ENCODE measurements around the gene KRT8. TPM values are rescaled to one million over a fixed set of nuclear protein-coding genes. Genes with fewer than 3 reads are reported as not detected.
"Not testable (repeated sequence)": the region's sequence is repeated elsewhere in the genome, so short reads cannot be mapped to it uniquely, and the experiment has no call there.

Gene KRT8
- total RNA-seq, 1 experiment from 2014 or later = 3.5 TPM

DNA sequence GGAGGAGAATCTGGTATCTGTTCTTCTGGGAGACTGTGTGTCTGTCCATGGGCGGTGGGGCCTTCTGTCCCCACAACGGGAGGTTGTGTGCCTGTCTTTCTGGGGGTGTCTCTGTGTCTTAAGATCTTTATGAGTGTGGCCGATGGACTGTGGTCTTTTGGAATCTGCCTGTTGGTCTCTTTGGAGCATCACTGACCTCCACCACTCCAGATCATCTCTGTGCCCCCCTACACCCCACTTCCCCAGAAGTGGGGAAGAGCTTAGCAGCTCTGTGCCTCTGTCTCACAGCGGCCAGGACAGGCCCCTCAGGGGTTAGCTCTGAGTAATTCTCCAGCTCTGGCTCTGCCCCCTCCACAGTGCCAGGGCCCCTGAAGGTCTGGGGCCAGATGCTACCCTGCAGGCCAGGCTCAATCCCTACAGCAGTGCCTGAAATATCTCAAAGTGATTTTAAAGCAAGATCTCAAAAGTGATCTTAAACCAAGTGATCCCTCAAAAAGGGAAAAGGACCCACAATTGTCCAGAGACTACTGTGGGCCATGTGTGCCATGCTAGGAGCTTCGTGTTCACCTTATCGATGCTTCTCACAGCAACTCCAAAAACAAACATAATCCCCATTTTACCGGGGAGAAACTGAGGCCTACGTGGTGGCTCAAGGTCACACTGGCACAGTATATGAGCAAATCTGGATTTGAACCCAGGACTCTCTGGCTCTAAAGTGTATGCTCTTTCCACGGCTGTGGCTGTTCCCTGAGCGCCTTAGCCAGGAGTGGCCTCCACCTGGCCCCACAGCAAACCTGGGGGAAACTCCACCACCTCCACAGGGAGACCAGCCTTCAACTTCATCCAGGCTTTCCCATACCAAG, 30.1 kb downstream of the KRT8 start:
- DNase-seq (ENCODE audit: low read depth) = no peak

GRCh38 chr12:52873832-52874572, 30.9 kb downstream of the KRT8 start:
- peak; percentile 95 for DNase-seq (ENCODE audit: low read depth)

DNA sequence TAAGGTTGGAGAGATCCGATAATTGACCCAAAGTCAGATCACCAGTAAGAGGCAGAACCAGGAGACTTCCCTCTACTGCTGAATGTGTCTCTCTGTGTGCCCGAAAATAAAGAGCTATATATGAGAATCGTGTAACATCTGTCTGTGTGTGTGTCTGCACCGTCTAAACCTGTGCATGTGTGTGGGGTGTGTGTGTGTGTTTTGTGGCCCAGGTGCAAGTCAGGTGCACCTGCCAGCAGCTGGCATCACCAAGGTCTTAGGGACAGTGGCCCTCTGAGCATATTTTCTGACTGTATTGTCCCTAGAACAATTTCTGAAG, 31.4 kb downstream of the KRT8 start:
- no peak for DNase-seq (ENCODE audit: low read depth)

DNA sequence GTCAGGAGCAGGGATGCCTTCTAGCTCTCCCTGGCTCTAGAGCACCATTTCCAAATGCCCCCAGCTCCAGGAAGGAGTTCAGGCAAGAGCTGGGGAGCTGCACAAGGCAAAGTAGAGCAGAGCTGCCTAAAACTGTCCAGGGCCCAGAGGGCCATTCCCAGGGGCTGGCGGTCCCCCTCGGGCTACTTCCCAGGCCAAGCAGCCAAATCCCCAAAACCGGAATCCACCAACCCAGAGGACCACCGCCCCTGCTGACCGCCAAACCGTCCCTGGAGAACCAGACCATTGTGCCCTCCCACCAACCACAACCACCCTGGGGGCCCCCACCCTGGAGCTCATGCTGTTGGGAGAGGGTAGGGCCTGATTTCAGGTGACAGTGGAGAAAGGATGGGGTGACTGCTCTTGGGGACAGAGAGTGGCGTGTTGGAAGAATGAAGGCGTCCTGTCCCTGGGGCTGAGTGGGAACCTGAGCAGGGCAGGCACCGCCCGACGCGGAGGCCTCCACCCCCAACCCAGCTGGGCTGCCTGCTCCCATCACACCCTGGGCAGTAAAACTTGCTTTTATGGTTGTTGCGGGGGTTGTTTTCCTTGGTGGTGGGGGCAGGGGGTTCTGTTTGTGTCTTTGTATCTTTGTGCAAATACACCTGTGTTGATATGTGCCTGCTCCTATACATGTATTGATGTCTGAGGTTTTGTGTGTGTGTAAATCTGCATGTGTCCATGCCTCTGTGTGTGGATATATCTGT, 32.1 kb downstream of the KRT8 start:
- DNase-seq (ENCODE audit: low read depth) = no peak

- DNase-seq (ENCODE audit: low read depth) = peak; percentile 87
Measured at GRCh38 chr12:52871291-52872039, 33.4 kb downstream of the KRT8 start.

DNA sequence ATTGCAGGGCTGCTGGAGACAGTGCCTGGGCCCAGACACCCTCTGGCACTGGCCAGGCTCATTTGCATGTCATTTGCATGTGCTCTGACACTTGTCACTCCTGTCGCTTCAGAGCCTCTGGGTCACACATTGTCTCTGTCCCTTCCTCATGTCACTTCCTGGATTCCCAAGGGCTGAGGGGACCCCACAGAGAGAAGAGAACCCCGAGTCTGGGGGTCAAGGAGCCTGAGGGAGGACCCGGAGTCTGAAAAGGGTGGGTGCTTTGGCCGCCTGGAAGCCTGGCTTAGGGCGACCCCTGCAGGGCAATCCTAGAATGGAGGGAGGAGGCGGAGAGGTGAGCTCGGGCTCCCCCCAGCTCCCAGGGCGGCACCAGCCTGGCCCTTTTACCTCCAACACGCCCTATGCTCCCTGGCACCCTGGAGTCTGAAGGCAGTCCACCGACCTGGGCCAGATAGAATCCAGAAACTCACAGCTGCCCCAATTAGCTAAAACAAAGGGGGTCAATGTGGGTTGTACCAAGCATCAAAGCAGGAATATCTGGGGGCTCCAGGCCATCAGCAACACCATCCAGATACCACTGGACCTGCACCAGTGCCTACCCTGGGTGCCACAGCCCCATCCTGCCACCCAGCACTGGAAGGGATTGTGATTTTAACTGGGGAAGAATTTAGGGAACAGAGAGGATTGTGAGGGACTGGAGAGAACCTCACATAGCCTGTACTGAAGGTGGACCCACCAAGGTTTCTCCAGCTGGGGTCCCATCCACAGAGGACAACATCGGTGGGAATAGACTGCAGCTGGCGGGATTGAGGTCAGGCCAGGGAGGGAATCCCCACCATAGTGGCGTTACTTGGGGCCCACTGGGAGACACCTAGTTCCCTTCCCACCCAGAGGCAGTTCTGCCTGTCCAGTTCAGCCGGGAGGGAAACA, 34.2 kb downstream of the KRT8 start:
- DNase-seq (ENCODE audit: low read depth) = peak; percentile 28

GRCh38 chr12:52867642-52868041, 37.2 kb downstream of the KRT8 start:
- no peak for DNase-seq (ENCODE audit: low read depth)

DNA sequence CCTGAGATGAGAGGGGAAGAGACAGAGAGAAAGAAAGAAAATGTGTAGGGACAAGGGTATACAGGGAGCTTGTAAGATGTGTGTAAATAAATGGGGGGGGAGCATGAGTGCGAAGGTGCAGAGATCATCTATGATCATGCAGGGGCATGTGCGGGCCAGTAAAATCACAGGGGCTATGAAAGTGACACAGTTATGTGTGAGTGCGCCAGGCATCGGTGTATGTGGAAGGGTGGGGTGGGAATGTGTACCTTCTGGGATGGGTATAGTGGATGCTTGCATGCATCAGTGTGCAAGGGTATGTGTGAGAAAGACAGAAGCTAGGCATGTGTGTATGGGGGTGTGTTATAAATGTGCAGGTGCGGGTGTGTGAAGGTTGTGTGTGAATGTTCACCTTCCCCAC, 37.7 kb downstream of the KRT8 start:
- DNase-seq (ENCODE audit: low read depth) = no peak

DNA sequence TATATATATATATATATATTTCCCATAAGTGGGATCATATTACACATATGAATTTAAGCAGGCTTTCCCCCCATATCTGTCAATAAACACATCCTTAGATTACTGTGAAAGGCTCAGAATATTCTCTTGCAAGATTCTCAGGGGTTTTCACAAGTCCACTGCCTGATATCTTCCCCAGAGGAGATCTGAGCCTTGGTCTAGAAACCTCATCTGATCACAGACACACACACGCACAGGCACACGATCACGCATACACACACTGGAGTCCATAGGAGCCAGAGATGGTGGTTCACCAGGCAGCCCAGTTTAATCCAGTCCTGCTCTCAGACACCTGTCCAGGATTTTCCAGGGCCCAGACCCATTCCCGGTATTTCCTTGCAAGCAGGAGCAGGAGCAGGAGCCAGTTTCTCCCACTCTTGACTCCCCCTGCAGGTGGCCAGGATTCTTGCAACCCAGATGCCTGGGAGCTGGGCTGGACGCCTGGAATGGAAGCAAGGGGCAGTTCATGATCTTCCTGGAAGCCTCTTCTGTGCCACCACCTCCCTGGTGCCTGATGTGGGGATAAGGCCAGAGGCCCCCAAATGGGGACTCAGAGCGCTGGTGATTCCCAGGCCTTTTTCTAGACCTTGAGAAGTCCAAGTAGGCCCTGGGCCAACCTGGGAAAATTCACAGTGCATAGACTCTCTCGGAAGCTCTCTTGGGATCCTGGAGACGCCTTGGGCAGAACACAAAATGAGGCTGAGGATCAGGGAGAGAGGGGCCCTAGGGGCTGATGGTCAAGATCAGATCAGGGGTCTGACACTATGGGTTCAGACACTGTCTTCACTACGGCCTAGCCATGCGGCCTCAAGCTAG, 39.6 kb downstream of the KRT8 start:
- DNase-seq (ENCODE audit: low read depth) = peak; percentile 62

DNA sequence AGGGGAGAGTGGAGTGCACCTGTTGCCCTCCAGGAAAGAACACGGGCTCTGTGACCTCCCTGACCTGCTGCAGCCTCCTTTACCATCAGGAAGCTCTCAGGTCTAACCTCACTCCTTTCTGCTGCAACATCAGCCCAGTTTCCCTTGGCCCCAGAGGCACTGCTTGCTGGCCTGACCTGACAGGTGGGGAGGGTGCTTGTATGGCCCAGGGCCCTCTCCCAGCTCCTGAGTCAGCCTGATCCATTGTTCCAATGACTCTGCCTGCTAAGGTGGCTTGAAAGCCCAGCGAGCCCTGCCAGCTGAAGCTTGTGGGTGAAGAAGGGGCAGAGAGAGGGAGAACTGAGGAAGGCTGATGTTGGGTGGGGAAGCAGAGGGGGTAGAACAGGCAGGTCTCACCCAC, 42.9 kb downstream of the KRT8 start:
- DNase-seq (ENCODE audit: low read depth) = no peak

DNA sequence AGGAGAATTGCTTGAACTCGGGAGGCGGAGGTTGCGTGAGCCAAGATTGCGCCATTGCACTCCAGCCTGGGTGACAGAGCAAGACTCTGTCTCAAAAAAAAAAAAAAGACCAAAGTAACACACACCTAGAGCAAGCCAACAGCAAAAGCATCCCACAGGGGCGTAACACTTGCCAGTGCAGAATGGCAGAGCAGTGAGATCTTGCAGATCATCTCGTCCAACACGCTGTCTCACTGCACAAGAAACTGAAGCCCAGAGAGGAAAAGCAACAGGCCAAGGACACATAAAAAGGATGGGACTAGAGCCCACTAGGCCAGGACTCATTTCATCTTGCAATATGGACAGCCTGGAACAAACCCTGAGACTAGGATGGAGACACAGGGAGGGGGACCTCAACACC, 43.4 kb downstream of the KRT8 start:
- DNase-seq (ENCODE audit: low read depth) = no peak

DNA sequence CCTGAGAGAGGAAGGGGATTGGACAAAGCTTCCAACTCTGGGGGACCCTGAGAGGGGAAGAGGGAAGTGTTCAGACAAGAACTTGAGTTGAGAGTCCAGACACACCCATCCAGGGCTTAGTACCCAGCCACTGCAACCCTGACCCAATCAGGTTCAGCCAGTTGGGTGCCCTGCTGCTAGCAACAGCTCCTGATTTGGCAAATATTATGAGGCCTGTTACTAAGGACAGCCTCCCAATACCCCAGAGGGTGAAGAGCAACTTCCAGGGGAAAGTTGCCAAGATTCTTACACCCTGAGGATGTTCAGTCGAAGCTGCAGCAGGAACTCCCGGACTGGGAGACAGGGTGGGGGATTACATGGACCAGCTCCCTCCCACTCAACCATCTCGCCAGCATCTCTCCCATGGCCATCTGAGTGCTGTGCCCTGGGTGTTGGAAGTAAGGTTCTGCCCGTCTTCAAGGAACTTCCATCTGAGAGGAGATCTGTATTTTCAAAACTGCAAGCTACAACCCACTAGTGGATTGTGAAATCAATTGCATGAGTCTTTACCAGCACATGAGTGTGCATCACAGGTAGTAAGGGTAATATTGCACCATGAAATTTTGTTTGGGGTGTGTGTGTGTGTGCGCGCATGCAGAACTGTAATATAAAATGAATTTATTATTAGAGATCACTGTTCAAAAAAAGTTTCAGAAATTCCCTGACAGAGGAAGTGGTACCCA, 44.6 kb downstream of the KRT8 start:
- DNase-seq (ENCODE audit: low read depth) = peak; percentile 89

DNA sequence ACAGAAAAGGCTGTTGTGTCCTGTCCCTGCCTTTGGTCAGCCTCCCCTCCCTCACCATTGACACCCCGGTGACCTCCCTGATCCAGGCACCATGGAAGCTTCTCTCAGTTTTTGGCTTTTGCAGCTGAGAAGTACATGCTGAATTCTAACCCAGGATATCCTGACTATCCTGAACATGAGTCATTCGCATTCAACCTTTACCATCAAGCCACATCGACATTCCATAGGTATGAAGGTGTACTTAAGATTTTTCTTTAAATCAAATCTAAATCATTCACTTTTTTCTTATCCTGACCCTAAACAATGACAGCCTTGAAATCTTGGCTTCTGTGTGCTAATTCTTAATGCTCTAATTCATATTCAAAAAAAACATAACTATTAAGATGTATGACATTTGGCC, 47.4 kb downstream of the KRT8 start:
- DNase-seq (ENCODE audit: low read depth) = no peak

GRCh38 chr12:52856787-52857186, 48.1 kb downstream of the KRT8 start:
- no peak for DNase-seq (ENCODE audit: low read depth)

DNA sequence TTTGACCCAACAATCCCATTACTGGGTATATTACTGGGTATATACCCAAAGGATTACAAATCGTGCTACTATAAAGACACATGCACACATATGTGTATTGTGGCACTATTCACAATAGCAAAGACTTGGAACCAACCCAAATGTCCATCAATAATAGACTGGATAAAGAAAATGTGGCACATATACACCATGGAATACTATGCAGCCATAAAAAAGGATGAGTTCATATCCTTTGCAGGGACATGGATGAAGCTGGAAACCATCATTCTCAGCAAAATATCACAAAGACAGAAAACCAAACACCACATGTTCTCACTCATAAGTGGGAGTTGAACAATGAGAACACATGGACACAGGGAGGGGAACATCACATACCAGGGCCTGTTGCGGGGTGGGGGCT, 48.8 kb downstream of the KRT8 start:
- DNase-seq (ENCODE audit: low read depth) = not testable (repeated sequence)

- DNase-seq (ENCODE audit: low read depth) = no peak
Measured at GRCh38 chr12:52851787-52852186, 53.1 kb downstream of the KRT8 start.

DNA sequence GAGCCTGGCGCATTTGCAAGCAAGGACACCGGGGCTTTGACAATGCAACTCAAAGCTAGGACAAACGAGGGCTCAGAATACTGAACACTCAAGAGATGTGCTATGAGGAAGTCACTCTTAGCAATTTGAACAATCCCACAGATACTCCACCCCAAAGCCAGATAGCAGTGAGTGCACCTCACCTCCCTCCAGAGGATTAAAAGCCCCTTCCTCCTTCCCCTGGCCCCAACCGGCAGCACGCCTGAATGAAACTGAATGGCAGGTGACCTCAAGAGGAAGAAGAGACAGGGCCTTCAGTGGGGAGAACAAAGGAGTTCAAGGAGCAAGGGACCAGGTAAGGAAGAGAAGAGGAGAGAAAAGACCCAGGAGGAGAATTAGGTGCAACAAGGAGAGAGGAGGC, 54.2 kb downstream of the KRT8 start:
- no peak for DNase-seq (ENCODE audit: low read depth)

GRCh38 chr12:52849511-52849910, 55.4 kb downstream of the KRT8 start:
- DNase-seq (ENCODE audit: low read depth) = no peak

- DNase-seq (ENCODE audit: low read depth) = no peak
Measured at GRCh38 chr12:52848661-52849255, 56.1 kb downstream of the KRT8 start, which contains the start of gene KRT78. TSS of gene KRT78 (minus strand) at chr12:52848994. CDS start at chr12:52848930, 64 bp downstream.

All from RPMI7951 (cell line).